GM12891 (cell line): ENCODE results near the gene ABCB6.

ENCODE experiments used
- POLR2A ChIP-seq: IDR thresholded peaks from 2 replicates; pipeline ENCODE4 v1.6.1; 2011; ENCODE audit warnings: low read depth, low read length, control low read depth
- POLR2AphosphoS5 ChIP-seq: IDR thresholded peaks from 2 replicates; pipeline ENCODE4 v1.6.1; 2011; ENCODE audit warnings: low read depth, low read length, control low read depth

GRCh38 chr2:219243291-219243761 lies 24.6 kb upstream of the ABCB6 start:
- TF ChIP-seq POLR2AphosphoS5 (no peak), POLR2A (no peak)
